ENCODE measurements around the gene SLC34A1. TPM values are rescaled to one million over a fixed set of nuclear protein-coding genes. Genes with fewer than 3 reads are reported as not detected.
"Not testable (repeated sequence)": the region's sequence is repeated elsewhere in the genome, so short reads cannot be mapped to it uniquely, and the experiment has no call there.

SLC34A1 gene
- total RNA-seq, 4 donors from 2014 or later, result 0.12 TPM; not detected in 3

DNA sequence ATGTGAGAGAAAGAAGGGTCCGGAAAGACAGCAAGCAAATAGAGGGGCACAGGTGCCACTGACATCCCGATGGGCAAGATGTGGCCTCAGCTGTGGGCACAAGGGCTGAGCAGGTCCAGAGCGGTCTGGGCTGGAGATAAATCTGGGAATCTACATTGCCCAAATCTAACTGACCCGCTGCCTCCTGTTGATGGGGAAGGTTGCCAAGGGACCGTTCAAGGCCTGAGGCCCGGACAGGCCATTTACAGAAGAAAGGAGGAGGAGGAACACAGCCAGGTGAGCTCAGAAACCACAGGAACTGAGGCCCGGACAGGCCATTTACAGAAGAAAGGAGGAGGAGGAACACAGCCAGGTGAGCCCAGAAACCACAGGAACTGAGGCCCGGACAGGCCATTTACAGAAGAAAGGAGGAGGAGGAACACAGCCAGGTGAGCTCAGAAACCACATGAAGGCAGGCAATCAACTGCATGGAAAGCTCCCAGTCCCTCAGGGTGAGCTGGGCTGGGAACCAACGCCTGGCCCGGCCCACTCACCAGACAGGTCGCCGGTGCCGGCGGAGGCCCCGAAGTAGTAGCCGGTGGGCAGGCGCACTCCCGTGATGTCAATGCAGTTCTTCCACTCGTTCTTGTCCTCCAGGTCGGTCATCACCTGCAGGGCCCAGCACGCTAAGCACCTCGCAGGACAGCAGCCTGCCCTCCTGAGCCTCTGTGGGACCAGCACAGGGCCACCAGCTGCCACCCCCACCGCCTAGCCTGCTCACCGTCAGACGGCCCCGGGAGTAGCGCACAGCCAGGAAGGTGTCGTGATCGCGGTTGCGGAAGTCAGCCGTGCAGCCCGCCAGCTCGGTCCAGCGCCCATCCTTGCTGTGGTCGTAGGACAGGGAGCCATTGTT is 47.4 kb upstream of the SLC34A1 start:
- no peak for TF ChIP-seq EP300 (IDR thresholded peaks at IDR 0.05)
- TF ChIP-seq, protein P1, sequence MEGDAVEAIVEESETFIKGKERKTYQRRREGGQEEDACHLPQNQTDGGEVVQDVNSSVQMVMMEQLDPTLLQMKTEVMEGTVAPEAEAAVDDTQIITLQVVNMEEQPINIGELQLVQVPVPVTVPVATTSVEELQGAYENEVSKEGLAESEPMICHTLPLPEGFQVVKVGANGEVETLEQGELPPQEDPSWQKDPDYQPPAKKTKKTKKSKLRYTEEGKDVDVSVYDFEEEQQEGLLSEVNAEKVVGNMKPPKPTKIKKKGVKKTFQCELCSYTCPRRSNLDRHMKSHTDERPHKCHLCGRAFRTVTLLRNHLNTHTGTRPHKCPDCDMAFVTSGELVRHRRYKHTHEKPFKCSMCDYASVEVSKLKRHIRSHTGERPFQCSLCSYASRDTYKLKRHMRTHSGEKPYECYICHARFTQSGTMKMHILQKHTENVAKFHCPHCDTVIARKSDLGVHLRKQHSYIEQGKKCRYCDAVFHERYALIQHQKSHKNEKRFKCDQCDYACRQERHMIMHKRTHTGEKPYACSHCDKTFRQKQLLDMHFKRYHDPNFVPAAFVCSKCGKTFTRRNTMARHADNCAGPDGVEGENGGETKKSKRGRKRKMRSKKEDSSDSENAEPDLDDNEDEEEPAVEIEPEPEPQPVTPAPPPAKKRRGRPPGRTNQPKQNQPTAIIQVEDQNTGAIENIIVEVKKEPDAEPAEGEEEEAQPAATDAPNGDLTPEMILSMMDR (IDR thresholded peaks at IDR 0.05), result no peak
- 92% methylated on average over 7 to 20 of the region's 36 CpGs for WGBS, 2 donors (ENCODE audit: low coverage in 1 of 2)
- Histone ChIP-seq H3K9me3 (no peaks in the 10 kb centered on the region), H3K4me3 (no peak overlapping the region), H3K4me1 (peaks cover 0 to 8% (median 0%) of the 10 kb centered on the region in 3 donors), H3K27ac (no peak overlapping the region), H3K36me3 (peaks cover 0 to 98% of the 10 kb centered on the region in 2 donors), H3K27me3 (no peaks in the 10 kb centered on the region)
- no peak for ATAC-seq

DNA sequence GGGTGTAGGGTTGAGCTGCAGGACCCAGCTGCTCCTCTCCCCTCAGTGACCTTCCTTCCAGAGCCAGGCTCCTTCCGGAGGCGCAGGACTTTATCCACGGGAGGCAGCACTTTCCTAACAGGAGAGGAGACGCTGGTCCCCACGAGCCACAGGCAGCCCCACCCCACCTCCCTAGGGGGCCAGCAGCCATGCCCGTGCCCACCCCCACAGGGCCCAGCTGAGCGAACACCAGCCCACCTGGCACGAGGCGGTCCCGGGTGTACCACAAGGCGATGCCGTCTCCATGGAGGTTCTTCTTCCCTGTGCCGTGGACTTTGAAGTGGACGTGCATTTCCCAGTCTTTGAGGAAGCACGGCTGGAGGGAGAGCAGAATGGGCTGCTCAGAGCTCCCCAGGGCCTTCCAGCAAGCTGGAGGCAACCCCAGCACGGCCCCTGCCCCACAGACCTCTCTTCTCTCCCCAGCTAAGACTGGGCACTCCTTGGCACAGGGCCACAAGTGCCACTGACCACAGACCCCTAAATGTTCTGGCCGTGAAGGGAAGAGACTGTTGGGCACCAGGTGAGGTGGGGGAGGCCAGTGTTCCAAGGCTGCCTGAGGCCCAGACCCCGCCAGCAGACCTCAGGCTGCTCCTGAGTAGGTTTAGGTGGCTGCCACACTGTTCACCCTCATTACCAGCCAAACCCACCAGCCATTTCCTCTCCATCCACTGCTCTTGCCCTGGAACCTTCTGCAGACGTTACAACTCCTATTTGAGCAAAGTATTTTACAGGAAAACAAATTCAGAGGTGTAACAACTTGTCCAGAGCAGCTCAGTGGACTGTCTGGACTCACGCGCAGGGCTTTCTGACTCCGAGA is 45.8 kb upstream of the SLC34A1 start:
- TF ChIP-seq, protein P1 (IDR thresholded peaks at IDR 0.05), result no peak
- TF ChIP-seq POLR2A (IDR thresholded peaks at IDR 0.05), result no peak
- no peak for TF ChIP-seq POLR2AphosphoS5 (IDR thresholded peaks at IDR 0.05)
- no peak for TF ChIP-seq EP300 (IDR thresholded peaks at IDR 0.05)
- ATAC-seq, result no peak
- no peak overlapping the region for H3K4me3 ChIP-seq

DNA sequence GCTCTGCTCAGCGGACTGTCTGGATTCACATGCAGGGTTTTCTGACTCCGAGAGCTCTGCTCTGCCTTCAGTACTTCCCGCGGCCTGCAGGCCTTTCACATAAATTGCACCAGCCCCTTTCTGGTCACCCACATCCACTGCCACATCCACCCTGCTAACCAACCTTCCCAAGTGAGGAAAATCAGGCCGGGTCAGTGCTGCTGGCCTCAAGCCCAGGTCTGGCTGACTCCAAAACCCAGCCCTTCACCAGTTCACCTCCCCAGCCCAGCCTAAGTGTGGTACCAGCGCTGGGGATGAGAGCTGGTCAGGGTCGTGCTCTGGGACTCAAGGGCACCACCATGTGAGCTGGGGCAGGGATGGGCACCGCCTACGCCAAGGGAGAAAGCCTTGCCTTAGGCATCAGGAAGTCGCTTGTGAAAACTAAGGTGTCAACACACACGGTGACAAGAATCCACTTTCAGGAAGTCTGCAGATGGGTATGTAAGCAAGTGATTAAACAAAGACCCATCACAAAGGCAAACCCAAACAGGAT is 45.1 kb upstream of the SLC34A1 start:
- peaks cover 0 to 86% of the 10 kb centered on the region in 2 donors for H3K36me3 ChIP-seq
- H3K4me1 ChIP-seq, result peaks cover 0 to 8% (median 0%) of the 10 kb centered on the region in 3 donors
- ATAC-seq, result no peak
- no peaks in the 10 kb centered on the region for H3K9me3 ChIP-seq
- no peak for TF ChIP-seq POLR2A (IDR thresholded peaks at IDR 0.05)
- no peak for TF ChIP-seq POLR2AphosphoS5 (IDR thresholded peaks at IDR 0.05)
- TF ChIP-seq EP300 (IDR thresholded peaks at IDR 0.05), result no peak
- TF ChIP-seq, protein P1 (IDR thresholded peaks at IDR 0.05), result no peak
- H3K27me3 ChIP-seq, result no peaks in the 10 kb centered on the region
- 66% methylated on average over 5 of the region's 11 CpGs; no CpG with 5 or more reads in 1 of the 2 donors for WGBS, 2 donors (ENCODE audit: low coverage in 1 of 2)
- H3K27ac ChIP-seq, result no peak overlapping the region
- H3K4me3 ChIP-seq, result no peak overlapping the region

More for the DNA sequence above, 45.8 kb upstream of the SLC34A1 start:
- H3K36me3 ChIP-seq, result peaks cover 0 to 89% of the 10 kb centered on the region in 2 donors
- H3K27me3 ChIP-seq, result no peaks in the 10 kb centered on the region
- WGBS, 2 donors (ENCODE audit: low coverage in 1 of 2), result no CpG with 5 or more reads among the region's 22 CpGs
- no peaks in the 10 kb centered on the region for H3K9me3 ChIP-seq
- no peak overlapping the region for H3K27ac ChIP-seq
- peaks cover 0 to 8% (median 0%) of the 10 kb centered on the region in 3 donors for H3K4me1 ChIP-seq

DNA sequence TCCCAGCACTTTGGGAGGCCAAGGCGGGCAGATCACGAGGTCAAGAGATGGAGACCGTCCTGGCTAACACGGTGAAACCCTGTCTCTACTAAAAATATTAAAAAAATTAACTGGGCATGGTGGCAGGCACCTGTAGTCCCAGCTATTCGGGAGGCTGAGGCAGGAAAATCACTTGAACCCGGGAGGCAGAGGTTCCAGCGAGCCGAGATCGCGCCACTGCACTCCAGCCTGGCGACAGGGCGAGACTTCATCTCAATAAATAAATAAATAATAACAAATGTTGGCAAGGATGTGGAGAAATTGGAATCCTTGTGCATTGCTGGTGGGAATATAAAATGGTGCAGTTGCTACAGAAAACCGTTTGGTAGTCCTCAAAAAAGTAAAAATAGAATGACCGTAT is 41.2 kb upstream of the SLC34A1 start:
- ATAC-seq, H3K27me3 ChIP-seq, H3K27ac ChIP-seq, H3K4me3 ChIP-seq, H3K9me3 ChIP-seq: not testable (repeated sequence)
- Histone ChIP-seq H3K36me3 (peaks cover 0 to 61% of the 10 kb centered on the region in 2 donors), H3K4me1 (peaks cover 0 to 23% (median 0%) of the 10 kb centered on the region in 3 donors)
- WGBS, 2 donors (ENCODE audit: low coverage in 1 of 2), result 78 to 89% methylated on average over 5 to 14 of the region's 14 CpGs

DNA sequence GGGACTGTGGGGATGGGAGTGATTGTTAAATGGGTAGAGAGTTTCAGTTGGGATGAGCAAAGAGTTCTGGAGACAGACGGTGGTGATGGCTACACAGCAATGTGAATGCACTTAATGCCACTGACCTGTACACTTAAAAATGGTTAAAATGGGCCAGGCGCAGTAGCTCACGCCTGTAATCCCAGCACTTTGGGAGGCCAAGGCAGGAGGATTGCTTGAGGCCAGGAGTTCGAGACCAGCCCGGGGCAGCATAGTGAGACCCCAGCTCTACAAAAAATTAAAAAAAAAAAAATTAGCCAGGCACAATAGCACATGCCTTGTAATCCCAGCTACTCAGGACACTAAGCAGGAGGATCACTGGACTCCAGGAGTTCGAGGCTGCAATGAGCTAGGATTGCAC is 40.5 kb upstream of the SLC34A1 start:
- TF ChIP-seq, protein P1 (IDR thresholded peaks at IDR 0.05), result no peak
- no peak overlapping the region for H3K4me3 ChIP-seq
- H3K27me3 ChIP-seq, result no peaks in the 10 kb centered on the region
- 89 to 93% methylated on average over 3 to 6 of the region's 6 CpGs for WGBS, 2 donors (ENCODE audit: low coverage in 1 of 2)
- peaks cover 0 to 53% of the 10 kb centered on the region in 2 donors for H3K36me3 ChIP-seq
- H3K27ac ChIP-seq, result no peak overlapping the region
- H3K9me3 ChIP-seq, result no peaks in the 10 kb centered on the region
- no peak for ATAC-seq
- peaks cover 0 to 29% (median 0%) of the 10 kb centered on the region in 3 donors for H3K4me1 ChIP-seq

Data from gastroesophageal sphincter (tissue), 4 donors.